Liver (tissue), 9 donors: ENCODE results near the gene RASAL2. TPM values are rescaled to one million over a fixed set of nuclear protein-coding genes. Genes with fewer than 3 reads are reported as not detected.

Source experiments
- DNase-seq: peaks from one replicate; pipeline ENCODE4 v3.0.0-alpha.2; 2017; ENCODE audit warnings: low spot score
- H3K27ac ChIP-seq, 2 donors: one replicate each; pipeline ENCODE4 v1.7.0; 2013; ENCODE audit warnings: inconsistent platforms in 2 of 2, low read length in 2 of 2, control low read depth in 1 of 2, low read depth in 1 of 2, mild to moderate bottlenecking in 1 of 2
- H3K27me3 ChIP-seq, 4 donors: one replicate each; pipeline versions ENCODE4 v1.6.1 to v1.7.0; 2013; ENCODE audit warnings: low read length in 3 of 4, inconsistent platforms in 1 of 4, mild to moderate bottlenecking in 1 of 4, moderate library complexity in 1 of 4; ENCODE audit not compliant: control insufficient read depth in 4 of 4, insufficient read depth in 4 of 4
- H3K36me3 ChIP-seq, 4 donors: one replicate each; pipeline versions ENCODE4 v1.6.1 to v1.7.0; 2013; ENCODE audit warnings: low read length in 3 of 4, mild to moderate bottlenecking in 3 of 4, low read depth in 1 of 4, moderate library complexity in 1 of 4; ENCODE audit not compliant: control insufficient read depth in 4 of 4, insufficient read depth in 3 of 4
- H3K4me1 ChIP-seq, 4 donors: one replicate each; pipeline versions ENCODE4 v1.6.1 to v1.7.0; 2013; ENCODE audit warnings: low read length in 3 of 4, mild to moderate bottlenecking in 3 of 4, moderate library complexity in 1 of 4; ENCODE audit not compliant: control insufficient read depth in 4 of 4, insufficient read depth in 4 of 4
- H3K4me3 ChIP-seq, 3 donors: one replicate each; pipeline versions ENCODE4 v1.6.1 to v1.7.0; 2013; ENCODE audit warnings: low read length in 3 of 3, control low read depth in 1 of 3, low read depth in 1 of 3, mild to moderate bottlenecking in 1 of 3
- H3K9ac ChIP-seq, 2 donors: one replicate each; pipeline ENCODE4 v1.7.0; 2013; ENCODE audit warnings: low read length in 2 of 2, mild to moderate bottlenecking in 2 of 2, moderate library complexity in 2 of 2, control low read depth in 1 of 2, low read depth in 1 of 2
- H3K9me3 ChIP-seq, 4 donors: one replicate each; pipeline versions ENCODE4 v1.6.1 to v1.7.0; 2013; ENCODE audit warnings: low read length in 3 of 4; ENCODE audit not compliant: control insufficient read depth in 4 of 4
- EGR1 ChIP-seq, 2 donors: IDR thresholded peaks; 2 replicates each; pipeline ENCODE4 v1.6.1; 2016 to 2018; ENCODE audit warnings: antibody characterized with exemption in 2 of 2, low read depth in 2 of 2
- FOXA2 ChIP-seq: IDR thresholded peaks from 2 replicates; pipeline ENCODE4 v1.6.1; 2016; ENCODE audit warnings: antibody characterized with exemption
- GABPA ChIP-seq, 2 donors: IDR thresholded peaks in 1 of 2; conservative IDR thresholded peaks in 1 of 2; 2 replicates each; pipeline ENCODE4 v1.6.1; 2016; ENCODE audit warnings: antibody characterized with exemption in 2 of 2, mild to moderate bottlenecking in 1 of 2, moderate library complexity in 1 of 2
- HNF4A ChIP-seq, 2 donors: conservative IDR thresholded peaks; 2 replicates each; pipeline ENCODE4 v1.6.1; 2016; ENCODE audit warnings: antibody characterized with exemption in 2 of 2, mild to moderate bottlenecking in 2 of 2
- HNF4G ChIP-seq: IDR thresholded peaks from 2 replicates; pipeline ENCODE4 v1.6.1; 2016; ENCODE audit warnings: antibody characterized with exemption
- JUND ChIP-seq, 2 donors: IDR thresholded peaks; 2 replicates each; pipeline ENCODE4 v1.6.1; 2016; ENCODE audit warnings: antibody characterized with exemption in 2 of 2
- NR2F2 ChIP-seq: IDR thresholded peaks from 2 replicates; pipeline ENCODE4 v1.6.1; 2016; ENCODE audit warnings: antibody characterized with exemption
- RAD21 ChIP-seq, 2 donors: IDR thresholded peaks; 2 replicates each; pipeline ENCODE4 v1.6.1; 2016; ENCODE audit warnings: antibody characterized with exemption in 2 of 2, mild to moderate bottlenecking in 2 of 2
- SP1 ChIP-seq: IDR thresholded peaks from 2 replicates; pipeline ENCODE4 v1.6.1; 2018; ENCODE audit warnings: antibody characterized with exemption, mild to moderate bottlenecking
- TAF1 ChIP-seq: conservative IDR thresholded peaks from 2 replicates; pipeline ENCODE4 v1.6.1; 2016; ENCODE audit warnings: antibody characterized with exemption, mild to moderate bottlenecking
- YY1 ChIP-seq: IDR thresholded peaks from 2 replicates; pipeline ENCODE4 v1.6.1; 2016; ENCODE audit warnings: antibody characterized with exemption, mild to moderate bottlenecking
- WGBS: extraction: QIAGEN DNeasy Blood & Tissue Kit; methylation state at CpG from one replicate; pipeline ENCODE4 v1.1.7; 2013; 5-methylcytosine and 5-hydroxymethylcytosine counted together
- polyA plus RNA-seq, 2 donors: library from polyadenylated mRNA; stranded (reverse) in 1 of 2; unstranded in 1 of 2; fragments of 200-250 nt in 1 of 2; fragments of >200 nt in 1 of 2; fragmentation: Nextera tagmentation in 1 of 2; extraction: Ambion mirVana in 1 of 2; gene quantifications; one replicate each; pipeline versions ENCODE4 v1.2.1 to v1.2.3, GENCODE V29; 2013 to 2015
- total RNA-seq, 2 donors: library from RNA; depleted of rRNA; stranded (reverse); fragments of >200 nt; gene quantifications; one replicate each; pipeline ENCODE4 v1.2.3, GENCODE V29; 2014
- TF ChIP-seq, protein P1 (sequence below): IDR thresholded peaks from 2 replicates; pipeline ENCODE4 v1.6.1; 2016; ENCODE audit warnings: antibody characterized with exemption
- TF ChIP-seq, protein P2 (sequence below): IDR thresholded peaks from 2 replicates; pipeline ENCODE4 v1.6.1; 2016; ENCODE audit warnings: antibody characterized with exemption
- TF ChIP-seq, protein P3 (sequence below): fragments of 150-350 bp; IDR thresholded peaks from 2 replicates; pipeline ENCODE4 v1.5.1; 2017; ENCODE audit warnings: improper control_type of control experiment, low read depth, low read length; ENCODE audit not compliant: missing input control
- TF ChIP-seq, protein P4 (sequence below): IDR thresholded peaks from 2 replicates; pipeline ENCODE4 v1.6.1; 2016; ENCODE audit warnings: antibody characterized with exemption, mild to moderate bottlenecking
- donor health status: healthy.
- donor health status: healthy.
- donor health status: healthy.
- donor health status: healthy.
- donor health status: healthy.

The RASAL2 gene
- total and polyA plus RNA-seq, 4 donors, result 1.8 to 8.1 (median 4.1) TPM

DNA sequence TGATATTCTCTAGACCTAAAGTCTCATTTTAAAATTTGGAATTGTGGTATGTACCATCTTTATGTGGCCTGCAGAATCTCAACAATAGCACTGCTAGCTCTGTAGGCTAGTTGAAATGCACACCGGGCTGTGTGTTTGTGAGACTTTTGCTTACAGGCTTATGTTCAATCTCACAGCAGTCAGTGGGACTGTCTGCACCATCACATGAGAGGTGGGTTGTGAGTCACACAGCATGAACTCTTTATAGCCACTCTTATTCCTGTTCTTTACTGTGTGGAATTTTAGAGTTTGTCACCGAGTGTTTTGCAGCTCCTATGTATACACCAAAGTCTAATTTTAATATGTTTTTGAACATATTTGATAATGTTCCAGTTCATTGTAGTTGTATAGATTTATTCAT is 74.6 kb downstream of the RASAL2 start:
- 94% methylated on average over 2 of the region's 2 CpGs for WGBS
- Histone ChIP-seq H3K27ac (no peak overlapping the region), H3K27me3 (no peaks in the 10 kb centered on the region), H3K9ac (no peak overlapping the region), H3K4me1 (peaks cover 0 to 9% (median 0%) of the 10 kb centered on the region in 4 donors), H3K36me3 (no peaks in the 10 kb centered on the region), H3K4me3 (no peak overlapping the region), H3K9me3 (no peaks in the 10 kb centered on the region)
- TF ChIP-seq NR2F2 (no peak), HNF4G (no peak), FOXA2 (no peak), JUND (IDR thresholded peaks at IDR 0.05) (no peak), HNF4A (conservative IDR thresholded peaks at IDR 0.05) (no peak), TAF1 (no peak), YY1 (no peak)
- TF ChIP-seq, protein P1, sequence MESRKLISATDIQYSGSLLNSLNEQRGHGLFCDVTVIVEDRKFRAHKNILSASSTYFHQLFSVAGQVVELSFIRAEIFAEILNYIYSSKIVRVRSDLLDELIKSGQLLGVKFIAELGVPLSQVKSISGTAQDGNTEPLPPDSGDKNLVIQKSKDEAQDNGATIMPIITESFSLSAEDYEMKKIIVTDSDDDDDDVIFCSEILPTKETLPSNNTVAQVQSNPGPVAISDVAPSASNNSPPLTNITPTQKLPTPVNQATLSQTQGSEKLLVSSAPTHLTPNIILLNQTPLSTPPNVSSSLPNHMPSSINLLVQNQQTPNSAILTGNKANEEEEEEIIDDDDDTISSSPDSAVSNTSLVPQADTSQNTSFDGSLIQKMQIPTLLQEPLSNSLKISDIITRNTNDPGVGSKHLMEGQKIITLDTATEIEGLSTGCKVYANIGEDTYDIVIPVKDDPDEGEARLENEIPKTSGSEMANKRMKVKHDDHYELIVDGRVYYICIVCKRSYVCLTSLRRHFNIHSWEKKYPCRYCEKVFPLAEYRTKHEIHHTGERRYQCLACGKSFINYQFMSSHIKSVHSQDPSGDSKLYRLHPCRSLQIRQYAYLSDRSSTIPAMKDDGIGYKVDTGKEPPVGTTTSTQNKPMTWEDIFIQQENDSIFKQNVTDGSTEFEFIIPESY, result no peak
- TF ChIP-seq, protein P2, sequence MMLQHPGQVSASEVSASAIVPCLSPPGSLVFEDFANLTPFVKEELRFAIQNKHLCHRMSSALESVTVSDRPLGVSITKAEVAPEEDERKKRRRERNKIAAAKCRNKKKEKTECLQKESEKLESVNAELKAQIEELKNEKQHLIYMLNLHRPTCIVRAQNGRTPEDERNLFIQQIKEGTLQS, result no peak
- no peak for DNase-seq

DNA sequence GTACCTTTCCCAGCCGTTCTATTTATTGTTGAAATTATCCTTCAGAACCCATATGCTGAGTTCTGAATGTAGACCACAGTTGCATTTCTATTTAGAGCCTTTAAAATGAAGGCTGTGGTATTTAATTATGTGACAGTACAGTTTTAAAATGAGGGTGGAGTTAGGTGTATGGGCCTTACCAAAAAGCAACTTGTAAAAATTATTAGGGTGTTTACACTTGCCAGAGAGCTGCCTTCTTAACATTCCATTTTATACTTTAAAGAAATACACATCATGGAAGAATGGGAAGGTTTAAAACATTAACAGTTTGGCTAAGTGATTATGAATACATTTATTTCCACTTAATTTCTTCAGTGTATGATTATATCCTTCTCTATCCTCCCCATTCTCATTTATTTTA is 75.7 kb downstream of the RASAL2 start:
- H3K4me1 ChIP-seq, result peaks cover 0 to 9% (median 0%) of the 10 kb centered on the region in 4 donors
- H3K27ac ChIP-seq, result no peak overlapping the region
- 92% methylated on average over 1 of the region's 1 CpG for WGBS
- no peak overlapping the region for H3K4me3 ChIP-seq
- TF ChIP-seq RAD21 (IDR thresholded peaks at IDR 0.05) (no peak), TAF1 (no peak), GABPA (IDR thresholded peaks at IDR 0.05 in 1 of 2, conservative IDR thresholded peaks at IDR 0.05 in 1 of 2) (no peak), NR2F2 (no peak), EGR1 (IDR thresholded peaks at IDR 0.05; ENCODE audit: low read depth in 2 of 2) (no peak), FOXA2 (no peak), SP1 (no peak), HNF4G (no peak)
- TF ChIP-seq, protein P3, sequence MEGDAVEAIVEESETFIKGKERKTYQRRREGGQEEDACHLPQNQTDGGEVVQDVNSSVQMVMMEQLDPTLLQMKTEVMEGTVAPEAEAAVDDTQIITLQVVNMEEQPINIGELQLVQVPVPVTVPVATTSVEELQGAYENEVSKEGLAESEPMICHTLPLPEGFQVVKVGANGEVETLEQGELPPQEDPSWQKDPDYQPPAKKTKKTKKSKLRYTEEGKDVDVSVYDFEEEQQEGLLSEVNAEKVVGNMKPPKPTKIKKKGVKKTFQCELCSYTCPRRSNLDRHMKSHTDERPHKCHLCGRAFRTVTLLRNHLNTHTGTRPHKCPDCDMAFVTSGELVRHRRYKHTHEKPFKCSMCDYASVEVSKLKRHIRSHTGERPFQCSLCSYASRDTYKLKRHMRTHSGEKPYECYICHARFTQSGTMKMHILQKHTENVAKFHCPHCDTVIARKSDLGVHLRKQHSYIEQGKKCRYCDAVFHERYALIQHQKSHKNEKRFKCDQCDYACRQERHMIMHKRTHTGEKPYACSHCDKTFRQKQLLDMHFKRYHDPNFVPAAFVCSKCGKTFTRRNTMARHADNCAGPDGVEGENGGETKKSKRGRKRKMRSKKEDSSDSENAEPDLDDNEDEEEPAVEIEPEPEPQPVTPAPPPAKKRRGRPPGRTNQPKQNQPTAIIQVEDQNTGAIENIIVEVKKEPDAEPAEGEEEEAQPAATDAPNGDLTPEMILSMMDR, result no peak
- TF ChIP-seq, protein P2, result no peak
- TF ChIP-seq, protein P4, sequence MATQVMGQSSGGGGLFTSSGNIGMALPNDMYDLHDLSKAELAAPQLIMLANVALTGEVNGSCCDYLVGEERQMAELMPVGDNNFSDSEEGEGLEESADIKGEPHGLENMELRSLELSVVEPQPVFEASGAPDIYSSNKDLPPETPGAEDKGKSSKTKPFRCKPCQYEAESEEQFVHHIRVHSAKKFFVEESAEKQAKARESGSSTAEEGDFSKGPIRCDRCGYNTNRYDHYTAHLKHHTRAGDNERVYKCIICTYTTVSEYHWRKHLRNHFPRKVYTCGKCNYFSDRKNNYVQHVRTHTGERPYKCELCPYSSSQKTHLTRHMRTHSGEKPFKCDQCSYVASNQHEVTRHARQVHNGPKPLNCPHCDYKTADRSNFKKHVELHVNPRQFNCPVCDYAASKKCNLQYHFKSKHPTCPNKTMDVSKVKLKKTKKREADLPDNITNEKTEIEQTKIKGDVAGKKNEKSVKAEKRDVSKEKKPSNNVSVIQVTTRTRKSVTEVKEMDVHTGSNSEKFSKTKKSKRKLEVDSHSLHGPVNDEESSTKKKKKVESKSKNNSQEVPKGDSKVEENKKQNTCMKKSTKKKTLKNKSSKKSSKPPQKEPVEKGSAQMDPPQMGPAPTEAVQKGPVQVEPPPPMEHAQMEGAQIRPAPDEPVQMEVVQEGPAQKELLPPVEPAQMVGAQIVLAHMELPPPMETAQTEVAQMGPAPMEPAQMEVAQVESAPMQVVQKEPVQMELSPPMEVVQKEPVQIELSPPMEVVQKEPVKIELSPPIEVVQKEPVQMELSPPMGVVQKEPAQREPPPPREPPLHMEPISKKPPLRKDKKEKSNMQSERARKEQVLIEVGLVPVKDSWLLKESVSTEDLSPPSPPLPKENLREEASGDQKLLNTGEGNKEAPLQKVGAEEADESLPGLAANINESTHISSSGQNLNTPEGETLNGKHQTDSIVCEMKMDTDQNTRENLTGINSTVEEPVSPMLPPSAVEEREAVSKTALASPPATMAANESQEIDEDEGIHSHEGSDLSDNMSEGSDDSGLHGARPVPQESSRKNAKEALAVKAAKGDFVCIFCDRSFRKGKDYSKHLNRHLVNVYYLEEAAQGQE, result no peak
- TF ChIP-seq, protein P1, result no peak
- H3K36me3 ChIP-seq, result no peaks in the 10 kb centered on the region
- DNase-seq, result no peak
- H3K27me3 ChIP-seq, result no peaks in the 10 kb centered on the region
- H3K9me3 ChIP-seq, result no peaks in the 10 kb centered on the region
- no peak overlapping the region for H3K9ac ChIP-seq
